ENCODE measurements around the gene FHAD1.

FHAD1 gene

DNA sequence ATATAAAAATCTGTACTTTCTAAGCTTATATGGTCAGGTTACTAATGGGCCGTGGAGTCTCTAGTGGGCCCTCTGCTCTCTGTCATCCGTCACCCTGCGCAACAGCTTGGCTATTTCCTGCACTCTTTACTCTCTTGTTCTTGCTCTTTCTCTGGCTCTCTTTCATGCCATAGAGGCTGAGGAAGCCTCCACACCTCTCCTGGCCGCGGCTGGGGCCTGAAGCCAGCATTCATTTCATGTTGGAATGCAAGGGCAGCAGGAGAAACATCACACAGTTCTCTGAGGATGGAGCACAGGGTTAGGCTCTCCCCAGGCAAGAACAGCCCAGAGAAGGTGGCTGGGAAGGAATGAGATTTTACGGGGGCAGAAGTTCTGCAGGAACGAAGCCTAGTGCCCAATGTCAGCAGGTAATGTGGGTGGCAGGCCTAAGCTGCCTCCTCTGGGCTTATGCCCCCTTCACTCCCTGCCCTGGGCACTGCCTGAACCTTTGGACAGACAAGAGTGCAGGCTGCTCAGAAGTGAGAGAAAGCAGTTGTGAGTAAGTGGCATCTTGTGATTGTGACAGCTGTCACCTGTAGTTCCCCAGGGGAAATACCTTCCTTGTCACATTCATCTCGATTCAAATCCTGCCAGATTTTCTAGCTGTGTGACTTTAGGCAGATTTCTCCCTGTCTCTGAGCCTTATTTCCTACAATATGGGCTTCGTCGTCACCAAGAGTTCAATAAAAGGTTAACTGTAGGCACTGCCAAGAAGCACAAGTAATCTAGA, 3.6 kb upstream of the FHAD1 start:
- no peak overlapping the region for H3K4me3 ChIP-seq (ENCODE audit: low read length)
- no peak for DNase-seq (ENCODE audit: low read depth, low spot score)

DNA sequence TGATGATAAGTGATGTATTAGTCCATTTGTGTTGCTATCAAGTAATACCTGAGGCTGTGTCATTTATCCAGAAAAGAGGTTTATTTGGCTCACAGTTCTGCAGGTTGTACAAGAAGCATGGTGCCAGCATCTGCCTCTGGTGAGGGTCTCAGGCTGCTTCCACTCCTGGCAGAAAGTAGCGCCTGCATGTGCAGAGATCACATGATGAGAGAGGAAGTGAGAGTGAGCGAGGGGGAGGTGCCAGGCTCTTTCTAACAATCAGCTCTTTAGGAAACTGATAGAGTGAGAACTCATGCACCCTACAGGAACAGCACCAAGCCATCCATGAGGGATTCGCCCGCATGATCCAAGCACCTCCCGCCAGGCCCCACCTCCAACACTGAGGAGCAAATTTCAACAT, 2.2 kb upstream of the FHAD1 start:
- no peak overlapping the region for H3K4me3 ChIP-seq (ENCODE audit: low read length)
- peak; percentile 23 for DNase-seq (ENCODE audit: low read depth, low spot score)

DNA sequence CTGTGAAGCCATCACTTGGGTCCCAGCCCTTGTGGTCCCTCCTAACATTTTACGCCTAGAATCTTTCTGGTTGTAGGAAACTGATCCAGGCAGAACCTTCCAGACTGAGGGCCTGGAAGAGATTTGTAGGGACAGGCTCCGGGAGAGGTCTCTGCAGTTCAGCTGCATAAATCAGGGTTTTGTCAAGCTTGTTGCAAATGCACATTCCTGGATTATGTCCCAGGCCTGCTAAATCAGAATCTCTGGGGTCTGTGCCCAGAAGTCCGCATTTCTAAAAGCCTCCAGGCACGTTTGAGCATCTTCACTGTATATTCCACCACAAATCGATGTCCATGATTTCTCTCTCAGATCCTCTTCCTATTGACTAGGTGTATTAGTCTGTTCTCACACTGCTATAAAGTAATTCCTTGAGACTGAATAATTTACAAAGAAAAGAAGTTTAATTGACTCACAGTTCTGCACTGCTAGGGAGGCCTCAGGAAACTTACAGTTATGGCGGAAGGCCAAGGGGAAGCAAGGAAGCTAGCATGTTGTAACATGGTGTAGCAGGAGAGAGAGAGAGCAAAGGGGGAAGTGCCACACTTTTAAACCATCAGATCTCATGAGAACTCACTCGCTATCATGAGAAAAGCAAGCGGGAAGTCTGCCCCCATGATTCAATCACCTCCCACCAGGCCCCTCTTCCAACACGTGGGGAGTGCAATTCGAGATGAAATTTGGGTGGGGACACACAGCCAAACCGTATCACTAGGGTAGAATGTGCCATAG, 1.2 kb upstream of the FHAD1 start:
- DNase-seq (ENCODE audit: low read depth, low spot score): no peak
- no peak overlapping the region for H3K4me3 ChIP-seq (ENCODE audit: low read length)

DNA sequence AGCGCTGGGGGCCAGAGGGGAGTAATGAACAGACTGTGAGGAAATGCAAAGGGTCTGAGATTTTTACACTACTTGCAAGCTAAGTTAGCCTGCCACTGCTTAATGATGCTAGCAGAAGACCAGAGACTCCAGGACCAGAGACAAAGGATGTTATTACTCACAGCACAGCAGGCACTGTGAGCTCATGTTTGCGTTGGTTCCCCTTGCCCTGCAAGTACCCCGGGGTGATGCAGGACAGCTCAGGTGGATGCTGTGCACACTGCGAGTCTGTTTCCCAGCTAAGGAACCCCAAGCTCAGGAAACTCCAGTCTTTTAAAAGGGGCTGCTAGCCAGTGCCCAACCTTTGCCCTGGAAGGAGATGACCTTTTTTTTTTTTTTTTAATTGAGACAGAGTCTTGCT, 1.2 kb downstream of the FHAD1 start:
- DNase-seq (ENCODE audit: low read depth, low spot score): no peak
- no peak overlapping the region for H3K4me3 ChIP-seq (ENCODE audit: low read length)

DNA sequence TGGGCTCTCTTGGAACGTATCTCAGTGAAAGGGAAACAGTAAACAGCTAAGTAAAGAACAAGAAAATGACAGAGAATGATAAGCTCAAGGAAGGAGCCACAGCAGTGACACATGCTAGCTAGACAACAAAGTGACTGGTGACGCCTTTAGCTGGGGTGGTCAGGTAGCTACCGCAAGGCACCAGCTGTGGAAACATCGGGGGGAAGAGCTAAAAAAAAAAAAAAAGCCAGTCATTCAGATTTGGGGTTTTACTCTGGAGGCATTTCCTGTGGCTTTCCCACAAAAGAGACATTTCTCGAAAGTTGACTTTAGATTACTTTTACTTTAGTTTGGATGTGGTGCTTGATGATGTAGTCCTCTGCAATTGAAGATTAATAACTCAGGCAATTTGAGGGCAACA, 2.1 kb downstream of the FHAD1 start:
- H3K4me3 ChIP-seq (ENCODE audit: low read length): no peak overlapping the region
- DNase-seq (ENCODE audit: low read depth, low spot score): peak; percentile 92

DNA sequence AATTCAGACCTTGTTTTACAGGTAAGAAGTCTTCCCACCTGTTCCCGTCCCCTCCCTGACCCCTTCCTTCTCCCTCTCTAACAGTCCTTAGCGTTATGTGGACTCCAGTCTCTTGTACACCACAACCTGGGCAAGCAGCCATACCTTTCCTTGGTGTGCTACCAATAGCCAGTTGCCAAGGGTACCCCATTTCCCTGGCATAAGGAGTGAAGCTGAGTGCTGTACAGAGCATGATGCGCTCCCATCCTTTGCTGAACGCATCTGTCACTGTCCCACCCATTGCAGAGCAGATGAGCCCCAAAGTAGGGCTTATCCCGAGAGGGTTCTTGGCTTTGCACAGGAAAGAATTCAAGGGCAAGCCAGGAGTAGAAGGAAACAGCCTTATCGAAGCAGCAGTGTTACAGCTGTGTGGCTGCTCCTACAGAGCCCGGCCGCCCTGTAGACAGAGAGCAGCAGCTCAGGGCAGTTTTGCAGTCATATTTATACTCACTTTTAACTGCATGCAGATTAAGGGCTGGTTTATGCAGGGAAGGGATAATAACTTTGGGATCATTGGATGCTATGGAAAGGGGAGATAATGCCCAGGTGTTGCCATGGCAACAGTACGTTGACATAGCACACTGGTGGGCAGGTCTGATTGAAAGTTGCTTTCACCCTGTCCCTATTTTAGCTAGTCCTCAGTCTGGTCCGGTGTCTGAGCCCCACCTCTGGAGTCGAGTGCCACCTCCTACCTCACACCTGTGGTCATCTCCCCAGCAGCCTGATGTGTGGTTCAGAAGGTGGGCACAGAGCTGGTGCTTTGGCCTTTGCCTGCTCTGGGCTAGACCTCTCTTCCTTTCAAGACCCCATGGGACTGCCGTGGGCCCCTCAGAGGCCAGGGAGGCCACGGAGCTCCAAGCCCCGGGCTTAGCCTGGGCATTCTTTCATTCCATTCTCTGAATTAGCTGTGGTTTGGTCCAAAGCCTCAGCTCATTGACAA, 5.1 kb downstream of the FHAD1 start:
- no peak overlapping the region for H3K4me3 ChIP-seq (ENCODE audit: low read length)
- DNase-seq (ENCODE audit: low read depth, low spot score): no peak

DNA sequence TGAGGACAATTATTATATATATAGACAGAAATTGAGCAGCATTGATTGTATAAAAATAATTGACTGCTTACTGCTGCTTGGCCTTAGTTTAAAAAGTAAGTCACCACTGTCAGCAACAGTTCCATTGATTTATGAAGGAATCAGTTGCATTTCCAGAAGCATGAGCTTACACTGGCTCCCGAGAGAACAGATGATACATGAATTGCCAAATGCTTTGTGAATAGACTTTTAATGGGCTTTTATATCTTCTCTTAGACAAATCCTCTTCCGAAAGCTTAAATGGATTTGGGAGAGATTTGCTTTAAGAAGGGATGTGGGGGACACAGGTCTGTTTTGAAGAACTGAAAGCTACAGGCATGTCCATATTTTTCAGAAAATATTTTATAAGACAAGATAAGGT, 7.5 kb downstream of the FHAD1 start:
- no peak overlapping the region for H3K4me3 ChIP-seq (ENCODE audit: low read length)
- no peak for DNase-seq (ENCODE audit: low read depth, low spot score)

DNA sequence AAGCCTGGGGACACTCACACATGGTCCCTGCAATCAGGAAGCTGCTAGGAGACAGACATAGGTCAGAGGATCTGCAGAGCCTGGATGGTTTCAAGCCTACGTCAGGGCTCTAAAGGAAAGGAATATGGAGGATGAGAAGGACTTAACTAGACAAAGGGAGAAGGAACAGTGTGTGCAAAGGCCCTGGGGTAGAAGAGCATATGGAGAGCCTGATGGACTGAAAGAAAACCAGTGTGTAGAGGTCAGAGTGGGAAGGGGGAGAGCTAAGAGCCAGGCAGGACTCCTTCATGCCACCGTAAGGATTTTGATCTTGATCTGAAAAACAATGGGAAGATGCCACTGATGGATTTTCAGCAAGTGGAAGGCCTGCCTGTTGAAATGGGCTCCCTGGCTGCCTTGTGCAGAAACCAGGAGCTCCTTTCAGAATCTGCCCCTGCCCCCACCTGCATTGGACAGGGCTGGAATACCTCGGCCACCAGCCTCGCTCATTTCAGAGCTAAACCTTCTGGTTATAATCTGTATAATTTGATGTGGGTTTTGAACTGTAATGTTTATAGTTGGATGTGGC, 8.6 kb downstream of the FHAD1 start:
- no peak overlapping the region for H3K4me3 ChIP-seq (ENCODE audit: low read length)
- no peak for DNase-seq (ENCODE audit: low read depth, low spot score)

DNA sequence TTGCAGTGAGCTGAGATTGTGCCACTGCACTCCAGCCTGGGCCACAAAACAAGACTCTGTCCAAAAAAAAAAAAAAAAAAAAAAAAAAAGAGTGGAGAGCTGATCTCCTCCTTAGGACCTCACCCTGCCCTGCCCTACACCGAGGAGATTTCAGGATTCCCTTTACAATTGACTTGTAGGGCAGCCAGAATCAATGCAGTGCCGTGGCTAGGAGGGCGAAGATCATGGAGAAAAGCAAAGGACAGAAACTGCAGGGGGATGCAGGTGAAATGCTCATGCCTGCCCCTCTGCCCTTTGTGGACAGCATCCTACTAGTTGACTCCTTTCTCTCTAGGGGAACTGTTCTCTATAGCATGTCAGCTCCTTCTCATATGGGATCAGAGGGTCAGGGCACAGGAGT, 9.6 kb downstream of the FHAD1 start:
- no peak for DNase-seq (ENCODE audit: low read depth, low spot score)
- H3K4me3 ChIP-seq (ENCODE audit: low read length): no peak overlapping the region

DNA sequence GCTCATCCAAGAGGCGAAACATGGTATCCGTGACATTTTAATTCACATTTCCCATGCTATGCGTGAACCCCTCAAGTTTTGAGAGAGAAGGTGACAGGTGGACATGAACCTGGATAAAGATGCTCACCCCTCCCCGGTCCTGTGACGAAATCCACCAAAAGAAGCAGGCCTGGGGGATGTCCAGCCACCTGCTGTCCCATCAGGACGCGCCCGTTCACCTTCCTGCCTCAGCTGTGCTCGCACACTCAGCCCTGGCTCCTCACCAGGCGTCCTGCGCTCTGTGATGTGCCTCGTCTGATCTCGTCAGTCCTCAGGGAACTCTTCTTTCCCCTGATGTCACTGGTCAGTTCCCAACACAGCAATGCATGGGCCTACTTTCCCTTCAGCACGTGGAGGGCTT, 10.3 kb downstream of the FHAD1 start:
- H3K4me3 ChIP-seq (ENCODE audit: low read length): no peak overlapping the region
- no peak for DNase-seq (ENCODE audit: low read depth, low spot score)

DNA sequence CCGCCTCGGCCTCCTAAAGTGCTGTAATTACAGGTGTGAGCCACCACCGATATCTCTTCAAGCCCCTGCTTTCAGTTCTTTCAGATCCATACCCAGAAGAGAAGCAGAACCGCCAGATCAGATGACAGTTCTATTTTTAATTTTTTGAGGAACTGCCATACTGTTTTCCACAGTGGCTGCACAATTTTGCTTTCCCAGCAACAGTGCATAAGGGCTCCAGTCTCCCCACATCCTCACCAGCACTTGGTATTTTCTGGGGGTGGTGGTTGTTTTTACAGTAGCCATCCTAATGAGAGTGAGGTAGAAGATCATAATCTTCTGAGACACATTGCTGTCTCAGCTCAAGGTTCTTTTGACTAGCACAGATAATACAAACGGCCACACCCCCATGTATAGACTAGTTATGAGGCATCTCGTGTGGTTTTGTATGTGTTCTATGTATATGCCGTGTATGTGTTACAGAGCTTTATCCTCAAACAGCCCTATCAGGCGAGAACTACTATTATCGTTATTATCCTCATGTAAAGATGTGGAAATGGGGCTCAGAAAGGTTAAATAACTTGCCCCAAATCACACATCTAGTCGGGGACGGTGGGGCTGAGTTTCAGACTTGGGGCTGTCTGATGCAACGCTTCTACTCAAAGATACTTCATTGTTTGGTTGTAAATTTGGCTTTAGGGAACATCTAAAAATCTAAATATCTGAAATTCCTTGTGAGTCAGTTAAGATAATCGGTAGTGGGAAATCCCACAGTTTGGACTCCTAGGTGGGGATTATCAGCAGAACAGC, 12.0 kb downstream of the FHAD1 start:
- H3K4me3 ChIP-seq (ENCODE audit: low read length): no peak overlapping the region
- DNase-seq (ENCODE audit: low read depth, low spot score): no peak

DNA sequence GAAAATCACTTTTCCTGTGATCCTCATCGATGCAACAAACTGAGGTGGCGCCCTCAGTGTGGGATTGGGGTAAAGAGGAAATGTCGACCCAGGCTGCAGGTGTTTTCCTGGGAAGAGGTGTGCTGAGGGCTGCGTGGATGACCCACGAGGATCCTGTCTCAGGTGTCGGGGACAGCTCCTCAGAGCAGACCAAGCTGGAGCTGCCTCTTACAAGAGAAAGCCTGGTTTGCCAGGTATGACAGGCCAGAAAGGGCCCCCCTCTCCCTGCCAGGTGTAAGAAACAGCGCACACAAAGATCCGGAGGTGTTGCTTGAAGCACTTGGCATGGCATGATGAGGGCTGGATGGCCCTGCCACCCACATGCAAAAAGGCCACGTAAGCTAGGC, 12.6 kb downstream of the FHAD1 start:
- no peak for DNase-seq (ENCODE audit: low read depth, low spot score)

DNA sequence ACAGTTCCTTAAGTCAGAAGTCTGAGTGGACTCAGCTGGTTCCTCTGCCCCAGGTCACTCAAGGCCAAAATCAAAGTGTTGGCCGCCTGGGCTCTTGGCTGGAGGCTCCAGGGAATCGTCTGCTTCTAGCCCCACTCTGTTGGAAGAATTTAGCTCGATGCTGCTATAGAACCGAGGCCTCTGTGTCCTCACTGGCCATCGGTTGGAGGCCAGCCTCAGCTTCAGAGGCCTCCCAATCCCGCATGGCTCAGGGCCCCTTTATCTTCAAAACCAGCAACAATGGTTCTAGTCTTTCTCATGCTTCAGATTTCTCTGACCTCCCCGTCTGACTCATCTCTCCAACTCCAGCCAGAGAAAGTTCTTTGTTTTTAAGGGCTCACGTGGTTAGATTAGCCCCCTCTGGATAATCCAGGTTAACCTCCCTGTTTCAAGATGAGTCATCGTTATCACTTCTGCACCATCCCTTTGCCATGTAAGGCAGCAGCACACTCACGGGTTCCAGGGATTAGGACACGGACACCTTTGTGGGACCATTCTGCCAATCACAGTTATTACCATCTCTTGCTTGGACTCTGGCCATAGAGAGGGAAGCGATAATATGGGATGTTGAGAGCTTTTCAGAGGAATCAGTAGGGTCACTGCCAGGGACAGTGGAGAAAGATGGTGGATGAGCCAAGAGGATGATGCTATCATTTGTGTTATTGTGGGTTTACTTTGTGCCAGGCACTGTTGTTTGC, 13.6 kb downstream of the FHAD1 start:
- DNase-seq (ENCODE audit: low read depth, low spot score): no peak

More for the DNA sequence above, 12.6 kb downstream of the FHAD1 start:
- H3K4me3 ChIP-seq (ENCODE audit: low read length): no peak overlapping the region

DNA sequence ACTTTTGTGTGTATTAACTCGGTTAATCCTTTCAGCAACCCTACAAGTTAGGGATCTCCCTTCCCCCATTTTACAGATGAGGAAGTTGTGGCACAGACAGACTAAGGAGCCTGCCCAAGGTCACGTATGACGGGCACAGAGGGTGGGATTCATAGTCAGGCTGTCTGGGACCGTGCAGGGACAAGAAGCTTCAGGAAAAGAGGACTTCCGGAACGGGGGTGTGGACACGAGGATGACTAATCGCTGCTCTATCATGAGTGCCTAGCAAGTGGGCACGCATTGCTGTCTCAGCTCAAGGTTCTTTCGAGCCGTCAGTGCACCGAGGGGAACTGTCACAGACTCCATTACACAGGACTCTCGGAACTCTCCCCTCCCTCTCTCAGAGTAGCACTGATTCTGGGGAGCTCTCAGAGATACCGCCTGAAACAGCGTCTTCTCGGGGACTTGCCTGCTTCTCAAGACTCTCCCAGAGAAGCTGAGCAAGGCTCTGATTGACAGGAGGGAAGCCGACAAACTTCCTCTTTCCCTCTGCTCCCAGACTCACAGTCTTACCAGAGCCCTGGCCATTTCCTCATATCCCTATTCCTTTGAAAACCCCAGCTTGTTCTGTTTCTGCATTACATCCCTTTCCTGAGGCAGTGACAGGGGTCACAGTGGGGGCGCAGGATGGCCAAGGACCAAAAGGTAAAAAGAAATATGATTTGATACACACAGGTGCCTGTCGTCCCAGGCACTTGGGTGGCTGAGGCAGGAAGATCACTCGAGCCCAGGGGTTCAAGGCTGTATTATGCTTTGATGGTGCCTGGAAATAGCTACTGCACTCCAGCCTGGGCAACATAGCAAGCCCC, 14.4 kb downstream of the FHAD1 start:
- no peak overlapping the region for H3K4me3 ChIP-seq (ENCODE audit: low read length)
- no peak for DNase-seq (ENCODE audit: low read depth, low spot score)

More for the DNA sequence above, 13.6 kb downstream of the FHAD1 start:
- H3K4me3 ChIP-seq (ENCODE audit: low read length): no peak overlapping the region

DNA sequence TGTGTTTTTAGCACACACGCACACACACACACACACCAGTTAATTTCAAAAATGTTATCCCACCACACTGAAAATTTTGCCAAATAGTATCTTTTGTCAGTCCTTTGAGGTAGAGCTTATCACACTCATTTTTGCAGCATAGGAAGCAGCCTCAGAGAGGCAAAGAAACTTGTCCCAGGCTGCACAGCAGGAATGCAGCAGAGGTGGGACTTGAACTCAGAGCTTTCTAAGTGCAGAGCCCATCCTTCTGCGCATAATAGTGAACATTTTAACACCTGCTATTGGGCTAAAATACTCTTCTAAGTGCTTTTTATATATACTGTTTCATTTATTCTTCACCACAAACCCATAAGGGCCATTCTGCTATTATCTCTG, 15.0 kb downstream of the FHAD1 start:
- no peak for DNase-seq (ENCODE audit: low read depth, low spot score)
- H3K4me3 ChIP-seq (ENCODE audit: low read length): no peak overlapping the region

DNA sequence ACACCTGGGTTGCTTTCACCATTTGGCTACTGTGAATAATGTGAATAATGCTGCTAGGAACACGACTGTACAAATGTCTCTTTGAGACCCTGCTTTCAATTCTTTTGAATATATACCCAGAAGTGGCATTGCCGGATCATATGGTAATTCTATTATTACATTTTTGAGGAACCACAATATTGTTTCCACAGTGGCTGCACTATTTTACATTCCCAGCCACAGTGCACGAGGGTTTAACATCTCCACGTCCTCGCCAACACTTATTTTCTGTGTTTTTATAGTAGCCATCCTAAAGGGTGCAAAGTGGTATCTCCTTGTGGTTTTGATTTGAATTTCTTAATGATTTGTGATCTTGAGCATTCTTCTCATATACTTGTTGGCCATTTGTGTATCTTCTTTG, 15.7 kb downstream of the FHAD1 start:
- no peak overlapping the region for H3K4me3 ChIP-seq (ENCODE audit: low read length)
- no peak for DNase-seq (ENCODE audit: low read depth, low spot score)

DNA sequence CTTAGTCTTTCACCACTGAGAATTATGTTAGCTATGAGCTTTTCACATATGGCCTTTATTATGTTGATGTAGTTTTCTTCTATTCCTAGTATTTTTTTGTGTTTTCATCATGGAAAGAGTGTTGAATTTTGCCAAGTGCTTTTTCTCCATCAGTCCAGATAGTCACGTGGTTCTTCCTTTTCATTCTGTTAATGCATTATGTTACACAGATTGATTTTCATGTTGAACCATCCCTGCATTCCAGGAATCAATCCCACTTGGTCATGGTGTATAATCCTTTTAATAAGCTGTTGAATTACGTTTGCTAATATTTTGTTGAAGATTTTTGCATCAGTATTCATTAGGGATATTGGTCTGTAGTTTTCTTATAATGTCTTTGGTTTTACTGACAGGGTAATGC, 17.7 kb downstream of the FHAD1 start:
- H3K4me3 ChIP-seq (ENCODE audit: low read length): no peak overlapping the region

More for the DNA sequence above, 17.7 kb downstream of the FHAD1 start:
- DNase-seq (ENCODE audit: low read depth, low spot score): no peak

Measured in Jurkat, Clone E6-1 (cell line).